HT1080 (cell line): ENCODE results near the gene NAGA. TPM values are rescaled to one million over a fixed set of nuclear protein-coding genes. Genes with fewer than 3 reads are reported as not detected.

Experiments used
- DNase-seq: peaks from one replicate; pipeline ENCODE4 v3.0.0-alpha.2; 2015; ENCODE audit warnings: low read depth
- small RNA-seq: library from RNA; depleted of rRNA; stranded (forward); fragments of <200 nt; gene quantifications from one replicate; pipeline ENCODE3, GENCODE V24; 2014
- total RNA-seq: library from RNA; depleted of rRNA; stranded (reverse); fragments of >200 nt; shearing (Covaris generic); gene quantifications from 2 replicates; pipeline ENCODE4 v1.2.3, GENCODE V29; 2014; rRNA removed

Gene NAGA
- total RNA-seq, 1 experiment from 2014 or later = 7.5 TPM

DNA sequence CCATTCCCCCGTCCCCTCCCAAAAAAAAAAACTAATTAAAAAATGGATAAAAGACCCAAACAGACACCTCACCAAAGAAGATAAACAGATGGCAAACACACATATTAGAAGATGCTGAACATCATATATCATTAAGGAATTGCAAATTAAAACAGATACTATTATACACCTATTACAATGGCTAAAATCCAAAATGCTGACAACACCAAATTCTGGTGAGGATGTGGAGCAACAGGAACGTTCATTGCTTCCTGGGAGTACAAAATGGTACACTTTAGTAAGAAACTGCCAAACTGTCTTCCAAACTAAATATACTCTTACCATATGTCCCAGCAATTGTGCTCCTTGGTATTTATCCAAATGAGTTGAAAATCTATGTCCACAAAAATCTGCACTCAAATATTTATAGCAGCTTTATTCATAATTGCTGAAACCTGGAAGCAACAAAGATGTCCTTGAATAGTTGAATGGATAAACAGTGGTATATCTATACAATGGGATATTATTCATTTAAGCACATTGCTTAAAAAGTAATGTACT lies 19.9 kb downstream of the NAGA start:
- DNase-seq = no peak

DNA sequence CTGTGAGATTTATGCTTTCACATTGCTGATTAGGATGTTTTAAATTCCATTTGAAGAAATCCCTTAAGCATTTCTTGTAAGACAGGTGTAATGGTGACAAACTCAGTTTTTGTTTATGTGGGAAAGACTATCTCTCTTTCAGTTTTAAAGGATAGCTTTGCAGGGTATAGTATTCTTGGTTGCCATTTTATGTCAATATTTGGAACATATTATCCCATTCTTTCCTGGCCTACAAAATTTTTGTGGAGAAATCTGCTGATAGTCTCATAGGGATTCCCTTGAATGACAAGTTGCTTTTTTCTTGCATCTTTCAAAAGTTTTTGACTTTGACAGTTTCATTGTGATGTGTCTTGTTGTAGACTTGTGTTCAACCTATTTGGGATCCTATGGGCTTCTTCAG lies 28.8 kb downstream of the NAGA start:
- DNase-seq = no peak

DNA sequence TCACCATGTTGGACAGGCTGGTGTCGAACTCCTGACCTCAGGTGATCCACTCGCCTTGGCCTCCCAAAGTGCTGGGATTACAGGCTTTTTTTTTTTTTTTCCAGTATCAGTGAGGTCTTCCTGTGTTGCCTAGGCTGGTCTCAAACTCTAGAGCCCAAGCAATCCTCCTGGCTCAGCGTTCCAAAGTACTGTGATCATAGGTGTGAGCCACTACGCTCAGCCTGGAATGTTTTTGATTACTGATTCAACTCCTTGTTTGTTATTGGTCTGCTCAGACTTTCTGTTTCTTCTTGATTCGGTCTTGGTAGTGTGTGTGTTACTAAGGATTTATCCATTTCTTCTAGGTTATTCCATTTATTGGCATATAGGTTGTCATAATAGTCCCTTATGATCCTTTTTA lies 31.3 kb downstream of the NAGA start:
- DNase-seq = no peak

GRCh38 chr22:42035256-42035655 lies 35.4 kb downstream of the NAGA start:
- no peak for DNase-seq

DNA sequence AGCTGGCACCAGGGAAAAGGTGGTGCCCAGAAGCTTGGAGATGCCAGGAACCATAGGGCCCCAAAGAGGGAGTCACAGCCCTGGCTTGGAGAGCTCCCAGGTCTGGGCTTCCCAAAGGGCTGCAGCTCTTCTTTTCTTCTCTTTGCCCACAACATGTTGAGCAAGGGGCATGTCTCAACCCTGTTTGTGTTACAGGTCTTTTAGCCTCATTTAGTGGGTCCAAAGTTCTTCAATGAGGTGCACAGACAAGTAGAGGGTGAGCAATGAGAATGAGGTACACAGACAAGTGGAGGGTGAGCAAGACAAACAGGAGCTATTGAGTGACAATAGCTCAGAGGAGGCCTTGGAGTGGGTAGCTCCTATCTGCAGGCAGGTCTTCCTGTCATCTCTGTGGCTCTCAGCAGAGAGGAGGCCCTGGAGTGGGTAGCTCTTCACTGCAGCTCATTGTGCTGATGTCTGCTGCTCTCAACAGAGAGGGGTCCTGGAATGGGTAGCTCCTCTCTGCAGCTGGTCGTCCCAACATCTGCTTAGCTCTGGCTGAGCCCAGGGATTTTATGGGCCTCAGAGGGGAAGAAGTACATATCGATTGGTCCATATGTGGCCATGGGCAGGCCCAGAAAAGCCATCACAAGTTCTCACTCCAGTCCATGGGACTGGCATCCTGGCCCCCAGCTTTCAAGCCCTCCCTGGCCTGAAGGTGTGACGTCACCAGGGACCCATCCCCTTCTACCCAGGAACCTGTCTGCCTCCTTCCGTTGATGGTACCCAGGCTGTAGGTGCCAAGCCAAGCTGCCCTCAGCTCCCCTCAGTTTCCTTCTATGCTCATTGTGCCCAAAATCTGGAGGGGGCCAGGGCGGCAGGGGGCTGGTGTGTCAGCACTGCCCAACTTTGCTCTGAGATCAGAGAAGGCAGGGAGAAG lies 37.1 kb downstream of the NAGA start:
- no peak for DNase-seq

GRCh38 chr22:42026705-42027104 lies 43.9 kb downstream of the NAGA start:
- DNase-seq = no peak

- DNase-seq = no peak
Measured at GRCh38 chr22:42025421-42025820, 45.2 kb downstream of the NAGA start.

DNA sequence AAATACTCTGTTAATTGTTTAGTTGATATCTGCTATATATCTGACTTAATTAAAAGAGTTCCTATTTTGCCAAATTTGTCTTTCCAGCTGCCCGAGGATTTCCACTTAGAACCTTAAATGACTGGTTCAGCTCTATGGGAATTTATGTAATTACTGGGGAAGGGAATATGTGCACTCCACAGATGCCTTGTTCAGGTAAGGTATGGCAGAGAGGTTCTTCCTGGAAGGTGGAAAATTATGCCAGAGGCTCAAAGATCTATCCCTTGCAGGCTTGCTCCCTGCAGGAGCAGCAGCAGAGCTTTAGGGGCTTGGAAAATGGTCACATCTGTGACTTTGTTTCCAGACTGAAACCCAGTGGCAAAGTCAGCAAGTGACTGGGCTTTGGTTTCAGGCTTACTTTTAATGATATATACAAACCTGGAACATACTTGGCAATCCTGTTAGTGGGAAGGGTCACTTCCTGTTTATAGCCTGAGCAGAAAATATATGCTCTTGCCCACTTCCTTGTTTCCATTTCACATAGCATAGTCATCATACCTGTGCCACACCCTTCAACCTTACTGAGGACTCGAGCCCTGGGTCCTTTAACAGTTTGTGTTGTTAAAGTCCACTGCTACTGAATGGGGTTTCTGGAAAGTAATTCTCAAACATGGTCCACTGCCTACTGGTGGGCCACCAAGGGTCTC lies 48.3 kb downstream of the NAGA start:
- no peak for DNase-seq

GRCh38 chr22:42021571-42021970 lies 49.0 kb downstream of the NAGA start:
- DNase-seq = no peak

GRCh38 chr22:42018224-42018623 lies 52.4 kb downstream of the NAGA start:
- DNase-seq = no peak

DNA sequence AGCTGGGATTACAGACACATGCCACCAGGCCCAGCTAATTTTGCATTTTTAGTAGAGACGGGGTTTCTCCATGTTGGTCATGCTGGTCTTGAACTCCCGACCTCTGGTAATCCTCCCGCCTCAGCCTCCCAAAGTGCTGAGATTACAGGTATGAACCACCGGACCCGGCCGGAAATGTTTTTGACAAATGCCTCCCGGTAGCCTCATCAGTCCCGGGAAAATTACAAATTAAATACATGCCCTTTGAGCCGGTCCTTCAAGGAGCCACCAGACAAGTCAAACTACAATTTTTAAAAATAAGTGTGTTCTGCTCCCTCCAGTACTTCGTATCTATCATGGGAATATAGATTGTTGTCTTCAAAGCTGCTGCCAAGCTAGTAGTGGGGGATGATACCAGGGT lies 54.5 kb downstream of the NAGA start:
- no peak for DNase-seq

GRCh38 chr22:42013385-42013784 lies 57.2 kb downstream of the NAGA start:
- no peak for DNase-seq

DNA sequence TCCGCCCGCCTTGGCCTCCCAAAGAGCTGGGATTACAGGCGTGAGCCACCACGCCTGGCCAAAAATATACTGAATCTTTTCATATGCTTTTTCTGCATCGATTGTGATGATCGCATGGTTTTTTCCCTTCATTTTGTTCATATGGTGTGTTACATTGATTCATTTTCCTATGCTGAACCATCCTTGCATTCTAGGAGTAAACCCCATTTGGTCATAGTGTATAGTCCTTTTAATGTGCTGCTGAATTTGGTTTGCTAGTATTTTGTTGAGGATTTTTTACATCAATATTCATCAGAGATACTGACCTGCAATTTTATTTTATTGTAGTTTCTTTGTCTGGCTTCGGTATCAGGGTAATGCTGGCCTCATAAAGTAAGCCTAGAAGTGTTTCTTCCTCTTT lies 59.8 kb downstream of the NAGA start:
- no peak for DNase-seq

Small RNAs within 50 kb of the gene (small RNA-seq; reads per million reads assigned to genes)
- gene SNORD13P1 = not detected

Other genes starting within 250 kb of the NAGA start
- 62.0 and 75.9 TPM in 2 replicates for gene SREBF2, start 237.7 kb downstream of the NAGA start, total RNA-seq
- 1.0 and 8.8 TPM in 2 replicates for gene SHISA8, start 155.7 kb downstream of the NAGA start, total RNA-seq
- gene TNFRSF13C, start 144.0 kb downstream of the NAGA start, total RNA-seq = 0.02 and 0.03 TPM in 2 replicates
- gene CENPM, start 123.7 kb downstream of the NAGA start, total RNA-seq = 54.7 and 66.8 TPM in 2 replicates
- gene SEPTIN3, start 101.4 kb downstream of the NAGA start, total RNA-seq = not detected in 2 replicates
- not detected in 2 replicates for gene WBP2NL, start 72.0 kb downstream of the NAGA start, total RNA-seq
- gene PHETA2, start 3.4 kb upstream of the NAGA start, total RNA-seq = not detected in 2 replicates
- 14.1 and 19.4 TPM in 2 replicates for gene SMDT1, start 8.9 kb upstream of the NAGA start, total RNA-seq
- 51.7 and 61.6 TPM in 2 replicates for gene NDUFA6, start 20.0 kb upstream of the NAGA start, total RNA-seq
- gene CYP2D6, start 60.0 kb upstream of the NAGA start, total RNA-seq = 0.11 and 0.13 TPM in 2 replicates
- gene TCF20, start 199.8 kb upstream of the NAGA start, total RNA-seq = 33.6 and 41.4 TPM in 2 replicates